Neural progenitor cell (in vitro differentiated cells): ENCODE measurements around the gene SMCO1. TPM values are rescaled to one million over a fixed set of nuclear protein-coding genes. Genes with fewer than 3 reads are reported as not detected.

Experiments used
- DNase-seq: peaks from one replicate; pipeline ENCODE4 v3.0.0-alpha.2; 2016; ENCODE audit warnings: low spot score
- H2AFZ ChIP-seq: fragments of 200-600 bp; sonication (generic); replicated peaks from 2 replicates; pipeline ENCODE4 v1.6.1; 2016; ENCODE audit warnings: antibody characterized with exemption
- H3F3A ChIP-seq: fragments of 200-600 bp; sonication (generic); 2 replicates; pipeline ENCODE4 v1.6.1; 2016; ENCODE audit warnings: antibody characterized with exemption, low read depth
- H3K27ac ChIP-seq: fragments of 200-600 bp; sonication (generic); 2 replicates; pipeline ENCODE4 v1.5.1; 2016; ENCODE audit warnings: mild to moderate bottlenecking
- H3K27me3 ChIP-seq: fragments of 200-600 bp; sonication (generic); 2 replicates; pipeline ENCODE4 v1.6.1; 2016; ENCODE audit warnings: mild to moderate bottlenecking, moderate library complexity
- H3K36me3 ChIP-seq: fragments of 200-600 bp; sonication (generic); 2 replicates; pipeline ENCODE4 v1.5.1; 2016
- H3K4me1 ChIP-seq: fragments of 200-600 bp; sonication (generic); 2 replicates; pipeline ENCODE4 v1.6.1; 2016; ENCODE audit warnings: mixed run types
- H3K4me2 ChIP-seq: fragments of 200-600 bp; sonication (generic); 2 replicates; pipeline ENCODE4 v1.6.1; 2016
- H3K4me3 ChIP-seq: fragments of 200-600 bp; sonication (generic); 2 replicates; pipeline ENCODE4 v1.5.1; 2016
- H3K79me2 ChIP-seq: fragments of 200-600 bp; sonication (generic); 2 replicates; pipeline ENCODE4 v1.6.1; 2016; ENCODE audit warnings: low read depth
- H3K9ac ChIP-seq: fragments of 200-600 bp; sonication (generic); 2 replicates; pipeline ENCODE4 v1.6.1; 2016
- H3K9me3 ChIP-seq: fragments of 200-600 bp; sonication (generic); 2 replicates; pipeline ENCODE4 v1.5.1; 2016; ENCODE audit warnings: low read depth
- H4K20me1 ChIP-seq: fragments of 200-600 bp; sonication (generic); 2 replicates; pipeline ENCODE4 v1.6.1; 2016; ENCODE audit warnings: low read depth
- H3K27ac Mint-ChIP-seq: 3 replicates; pipeline ENCODE4 v1.8.0; 2021; ENCODE audit warnings: mixed read lengths
- H3K27me3 Mint-ChIP-seq: 2 replicates; pipeline ENCODE4 v1.8.0; 2022; ENCODE audit warnings: low read depth, mild to moderate bottlenecking, inconsistent platforms, moderate library complexity, mixed read lengths; ENCODE audit not compliant: insufficient read depth
- H3K36me3 Mint-ChIP-seq: 3 replicates; pipeline ENCODE4 v1.8.0; 2021; ENCODE audit warnings: mixed read lengths
- H3K4me1 Mint-ChIP-seq: 3 replicates; pipeline ENCODE4 v1.8.0; 2021; ENCODE audit warnings: mixed read lengths
- H3K4me3 Mint-ChIP-seq: 3 replicates; pipeline ENCODE4 v1.8.0; 2021; ENCODE audit warnings: mild to moderate bottlenecking, moderate library complexity, mixed read lengths
- H3K9me3 Mint-ChIP-seq: 3 replicates; pipeline ENCODE4 v1.8.0; 2020; ENCODE audit warnings: mixed read lengths
- CTCF ChIP-seq: fragments of 200-600 bp; sonication (generic); IDR thresholded peaks from 2 replicates; pipeline ENCODE4 v1.5.1; 2017; ENCODE audit warnings: antibody characterized with exemption, mild to moderate bottlenecking
- EZH2 ChIP-seq: fragments of 200-600 bp; sonication (generic); IDR thresholded peaks from 2 replicates; pipeline ENCODE4 v1.6.1; 2017; ENCODE audit warnings: antibody characterized with exemption, mild to moderate bottlenecking, moderate library complexity
- EZH2phosphoT487 ChIP-seq: fragments of 200-600 bp; sonication (generic); IDR thresholded peaks from 2 replicates; pipeline ENCODE4 v1.6.1; 2017; ENCODE audit warnings: antibody characterized with exemption
- total RNA-seq: library from RNA; depleted of rRNA; stranded (reverse); fragments of >200 nt; gene quantifications from 2 replicates; pipeline ENCODE4 v1.2.3, GENCODE V29; 2015; ENCODE audit warnings: low replicate concordance

Gene SMCO1
- total RNA-seq = not detected in 2 replicates

GRCh38 chr3:196514913-196515621 lies at the start of gene SMCO1:
Gene SMCO1, minus strand, starts transcription at chr3:196515346. Its CDS starts 137 bp downstream, at chr3:196515209.
- Histone ChIP-seq H3F3A (no peaks in the 10 kb centered on the region), H3K27me3 (no peaks in the 10 kb centered on the region), H3K79me2 (no peaks in the 10 kb centered on the region), H3K9me3 (peaks cover 9% of the 10 kb centered on the region), H3K9ac (no peak within 1 kb of the TSS), H4K20me1 (no peaks in the 10 kb centered on the region), H3K36me3 (no peaks in the 10 kb centered on the region), H3K4me3 (no peak within 1 kb of the TSS), H3K4me2 (no peak within 1 kb of the TSS), H2AFZ (no peak within 1 kb of the TSS), H3K27ac (no peak within 1 kb of the TSS), H3K4me1 (no peaks in the 10 kb centered on the region)
- Mint-ChIP-seq H3K36me3 (no peaks in the 10 kb centered on the region), H3K9me3 (peaks cover 33% of the 10 kb centered on the region), H3K27ac (no peak within 1 kb of the TSS), H3K4me3 (no peak within 1 kb of the TSS), H3K27me3 (peaks cover 7% of the 10 kb centered on the region), H3K4me1 (no peaks in the 10 kb centered on the region)
- no peak for DNase-seq
- TF ChIP-seq CTCF (no peak), EZH2 (no peak), EZH2phosphoT487 (no peak)

- DNase-seq = no peak
- H4K20me1 ChIP-seq = no peaks in the 10 kb centered on the region
- Mint-ChIP-seq H3K4me1 (peaks cover 11% of the 10 kb centered on the region), H3K36me3 (peaks cover 7% of the 10 kb centered on the region), H3K27me3 (peaks cover 2% of the 10 kb centered on the region), H3K4me3 (no peak overlapping the region), H3K9me3 (no peaks in the 10 kb centered on the region), H3K27ac (no peak overlapping the region)
- H3K9ac ChIP-seq = no peak overlapping the region
- peaks cover 22% of the 10 kb centered on the region for H3K79me2 ChIP-seq
- peaks cover 5% of the 10 kb centered on the region for H3K4me1 ChIP-seq
- no peak overlapping the region for H2AFZ ChIP-seq
- H3K4me3 ChIP-seq = no peak overlapping the region
- TF ChIP-seq CTCF = no peak
- TF ChIP-seq EZH2 = no peak
- no peak for TF ChIP-seq EZH2phosphoT487
- H3K36me3 ChIP-seq = no peaks in the 10 kb centered on the region
- no peaks in the 10 kb centered on the region for H3K9me3 ChIP-seq
- H3K27ac ChIP-seq = no peak overlapping the region
- no peaks in the 10 kb centered on the region for H3K27me3 ChIP-seq
- no peak overlapping the region for H3K4me2 ChIP-seq
- no peaks in the 10 kb centered on the region for H3F3A ChIP-seq
Measured at GRCh38 chr3:196563721-196564225, 48.6 kb upstream of the SMCO1 start.

- no peak for TF ChIP-seq CTCF
- no peak for TF ChIP-seq EZH2phosphoT487
- no peak for TF ChIP-seq EZH2
- no peak for DNase-seq
- no peaks in the 10 kb centered on the region for H3K9me3 Mint-ChIP-seq
Measured at GRCh38 chr3:196559826-196560225, 44.7 kb upstream of the SMCO1 start.

More at GRCh38 chr3:196559826-196560225, 44.7 kb upstream of the SMCO1 start:
- no peak overlapping the region for H3K4me2 ChIP-seq
- peaks cover 5% of the 10 kb centered on the region for H3K79me2 ChIP-seq
- Mint-ChIP-seq H3K27me3 (peaks cover 2% of the 10 kb centered on the region), H3K4me1 (no peaks in the 10 kb centered on the region), H3K27ac (no peak overlapping the region), H3K4me3 (no peak overlapping the region), H3K36me3 (peaks cover 5% of the 10 kb centered on the region)
- no peak overlapping the region for H3K4me3 ChIP-seq
- no peaks in the 10 kb centered on the region for H3K27me3 ChIP-seq
- H3K36me3 ChIP-seq = no peaks in the 10 kb centered on the region
- H3K4me1 ChIP-seq = no peaks in the 10 kb centered on the region
- no peaks in the 10 kb centered on the region for H4K20me1 ChIP-seq
- H3K9ac ChIP-seq = no peak overlapping the region
- no peak overlapping the region for H2AFZ ChIP-seq
- no peak overlapping the region for H3K27ac ChIP-seq
- H3F3A ChIP-seq = no peaks in the 10 kb centered on the region
- H3K9me3 ChIP-seq = no peaks in the 10 kb centered on the region
